IMR-90 (cell line): Measurements from ENCODE around the gene HADH. TPM values are rescaled to one million over a fixed set of nuclear protein-coding genes. Genes with fewer than 3 reads are reported as not detected.

ENCODE experiments used
- ATAC-seq: fragments of 200-7000 bp; cut with Tn5 transposase; 2 replicates; pipeline ENCODE4 v1.9.1; 2020; ENCODE audit warnings: low read depth, mild to moderate bottlenecking, moderate library complexity
- BruUV-seq: library from RNA; stranded (reverse); fragments of 400-500 nt; replicated peaks from 2 replicates; lab custom pipeline; 2021; lab: Mats Ljungman, UMichigan
- CTCF ChIA-PET: fragments of 300-600 bp; formaldehyde crosslinking; extraction: SDS; loops from one replicate; lab custom pipeline; 2021; ENCODE audit warnings: antibody characterized with exemption; lab: Yijun Ruan, JAX
- POLR2A ChIA-PET: fragments of 300-600 bp; sonication (Branson Sonifier 250); formaldehyde crosslinking; loops from one replicate; lab custom pipeline; 2022; ENCODE audit warnings: antibody characterized with exemption; ENCODE audit not compliant: unreplicated experiment; lab: Charles Lee
- DNase-seq: peaks from one replicate; pipeline ENCODE4 v3.0.0; 2013
- H2AFZ ChIP-seq: replicated peaks from 2 replicates; pipeline ENCODE3; 2013; ENCODE audit warnings: low read length, mild to moderate bottlenecking; ENCODE audit not compliant: poor library complexity
- H2AK5ac ChIP-seq: 2 replicates; pipeline ENCODE4 v1.6.1; 2013; ENCODE audit warnings: low read depth, low read length, inconsistent platforms
- H2AK9ac ChIP-seq: replicated peaks from 2 replicates; pipeline ENCODE3; 2013; ENCODE audit warnings: mild to moderate bottlenecking, low read depth, low read length, moderate library complexity; ENCODE audit not compliant: poor library complexity
- H2BK120ac ChIP-seq: 2 replicates; pipeline ENCODE4 v1.6.1; 2013; ENCODE audit warnings: low read depth, low read length, inconsistent platforms
- H2BK15ac ChIP-seq: 3 replicates; pipeline ENCODE4 v1.6.1; 2013; ENCODE audit warnings: low read depth, low read length, inconsistent platforms
- H2BK20ac ChIP-seq: 2 replicates; pipeline ENCODE4 v1.6.1; 2013; ENCODE audit warnings: low read depth, mild to moderate bottlenecking, inconsistent platforms, low read length, moderate library complexity
- H2BK5ac ChIP-seq: 2 replicates; pipeline ENCODE4 v1.6.1; 2013; ENCODE audit warnings: mild to moderate bottlenecking, low read depth, low read length, inconsistent platforms; ENCODE audit not compliant: poor library complexity, severe bottlenecking
- H3K14ac ChIP-seq: replicated peaks from 2 replicates; pipeline ENCODE4 v1.6.1; 2013; ENCODE audit warnings: low read depth, low read length, inconsistent platforms
- H3K18ac ChIP-seq: 2 replicates; pipeline ENCODE4 v1.6.1; 2013; ENCODE audit warnings: low read depth, low read length, control low read depth
- H3K23ac ChIP-seq: 2 replicates; pipeline ENCODE4 v1.6.1; 2013; ENCODE audit warnings: low read depth, low read length, inconsistent platforms
- H3K27ac ChIP-seq: 2 replicates; pipeline ENCODE4 v1.5.1; 2013; ENCODE audit warnings: mild to moderate bottlenecking, control low read depth, low read length; ENCODE audit not compliant: insufficient read depth
- H3K27me3 ChIP-seq: 2 replicates; pipeline ENCODE4 v1.6.1; 2013; ENCODE audit warnings: low read length; ENCODE audit not compliant: control insufficient read depth, insufficient read depth
- H3K36me3 ChIP-seq: 2 replicates; pipeline ENCODE4 v1.6.1; 2013; ENCODE audit warnings: low read length, mixed read lengths; ENCODE audit not compliant: control insufficient read depth, insufficient read depth
- H3K4ac ChIP-seq: 2 replicates; pipeline ENCODE4 v1.6.1; 2013; ENCODE audit warnings: low read depth, low read length, inconsistent platforms
- H3K4me1 ChIP-seq: 2 replicates; pipeline ENCODE4 v1.6.1; 2013; ENCODE audit warnings: low read length, mixed read lengths; ENCODE audit not compliant: control insufficient read depth, insufficient read depth
- H3K4me2 ChIP-seq: 2 replicates; pipeline ENCODE4 v1.6.1; 2013; ENCODE audit warnings: low read depth, mild to moderate bottlenecking, control low read depth, low read length, moderate library complexity
- H3K4me3 ChIP-seq: 2 replicates; pipeline ENCODE4 v1.5.1; 2013; ENCODE audit warnings: low read depth, mild to moderate bottlenecking, control low read depth, low read length, moderate library complexity; ENCODE audit not compliant: insufficient read depth
- H3K56ac ChIP-seq: 2 replicates; pipeline ENCODE4 v1.6.1; 2013; ENCODE audit warnings: low read length, inconsistent platforms; ENCODE audit not compliant: insufficient read depth; ENCODE audit errors: extremely low read depth
- H3K79me1 ChIP-seq, 2 experiments: 2 replicates each; pipeline ENCODE4 v1.6.1; 2013; ENCODE audit warnings: low read length in 2 of 2, inconsistent platforms in 1 of 2, low read depth in 1 of 2
- H3K9ac ChIP-seq: 2 replicates; pipeline ENCODE4 v1.6.1; 2013; ENCODE audit warnings: low read depth, low read length, control low read depth
- H3K9me1 ChIP-seq: 2 replicates; pipeline ENCODE4 v1.6.1; 2013; ENCODE audit warnings: low read length, inconsistent platforms; ENCODE audit not compliant: insufficient read depth
- H3K9me3 ChIP-seq: 2 replicates; pipeline ENCODE4 v1.6.1; 2013; ENCODE audit warnings: low read length; ENCODE audit not compliant: control insufficient read depth, insufficient read depth
- H4K20me1 ChIP-seq: 2 replicates; pipeline ENCODE4 v1.6.1; 2013; ENCODE audit warnings: low read length, inconsistent platforms; ENCODE audit not compliant: insufficient read depth
- H4K5ac ChIP-seq: 2 replicates; pipeline ENCODE4 v1.6.1; 2013; ENCODE audit warnings: mild to moderate bottlenecking, low read depth, low read length, control low read depth
- H4K8ac ChIP-seq, 2 experiments: 2 replicates each; pipeline ENCODE4 v1.6.1; 2013; ENCODE audit warnings: low read depth in 2 of 2, low read length in 2 of 2, control low read depth in 1 of 2, inconsistent platforms in 1 of 2
- H4K91ac ChIP-seq: 2 replicates; pipeline ENCODE4 v1.6.1; 2013; ENCODE audit warnings: low read depth, low read length, inconsistent platforms; ENCODE audit not compliant: insufficient read depth
- FOS ChIP-seq: fragments of 150-350 bp; IDR thresholded peaks from 2 replicates; pipeline ENCODE4 v1.6.1; 2016; ENCODE audit warnings: low read depth, low read length
- dilution Hi-C: fragments of 300-500 bp; cut with HindIII; formaldehyde crosslinking; loops from one replicate; pipeline ENCODE4 v1.14.3; 2018; ENCODE audit warnings: low sequenced_read_pairs; ENCODE audit not compliant: unreplicated experiment
- in situ Hi-C: fragments of 300-500 bp; cut with MboI; formaldehyde crosslinking; loops from 3 replicates; pipeline ENCODE4 v1.14.3; 2019; ENCODE audit warnings: low sequenced_read_pairs, inconsistent platforms, mixed read lengths
- intact Hi-C: fragments of 100-400 bp; cut with micrococcal nuclease; formaldehyde crosslinking; loops from 2 replicates; pipeline ENCODE4 v1.10.0; 2022
- polyA plus RNA-seq, 3 experiments: library from polyadenylated mRNA; depleted of rRNA; stranded (reverse); fragments of >200 nt; gene quantifications; 2 replicates each; pipeline ENCODE4 v1.2.3, GENCODE V29; 2012; ENCODE audit warnings: low replicate concordance in 1 of 3
- total RNA-seq: library from RNA; depleted of rRNA; stranded (reverse); fragments of >200 nt; gene quantifications from 2 replicates; pipeline ENCODE4 v1.2.3, GENCODE V29; 2012

The HADH gene
- total and polyA plus RNA-seq, 2 of the 4 experiments (the other 2 are of a cell fraction) = 6.8 to 22.6 TPM

GRCh38 chr4:108013327-108013726 is 23.6 kb downstream of the HADH start:
- no peak overlapping the region for H3K56ac ChIP-seq
- ATAC-seq = no peak
- no peak overlapping the region for H4K8ac ChIP-seq
- H2BK20ac ChIP-seq = no peak overlapping the region
- ChIA-PET CTCF (no interaction called here), POLR2A (no interaction called here)
- no peaks in the 10 kb centered on the region for H3K79me1 ChIP-seq
- intact Hi-C loops = no loop called here
- H3K27ac ChIP-seq = no peak overlapping the region
- peaks cover 4% of the 10 kb centered on the region for H3K9me1 ChIP-seq
- no peak overlapping the region for H3K23ac ChIP-seq
- H2AK5ac ChIP-seq = no peak overlapping the region
- no peak overlapping the region for H4K91ac ChIP-seq
- H3K4me1 ChIP-seq = peaks cover 6% of the 10 kb centered on the region; the same call in 1 of the 2 replicates
- dilution Hi-C loops = no loop called here
- BruUV-seq = no TSS peak
- H3K9me3 ChIP-seq = no peaks in the 10 kb centered on the region
- no peak overlapping the region for H2BK5ac ChIP-seq
- no peak overlapping the region for H2AK9ac ChIP-seq
- DNase-seq = no peak
- no peak overlapping the region for H3K9ac ChIP-seq
- H3K14ac ChIP-seq = no peak overlapping the region
- no peak overlapping the region for H3K4me2 ChIP-seq
- no peak overlapping the region for H2AFZ ChIP-seq
- no peak overlapping the region for H2BK120ac ChIP-seq
- H3K27me3 ChIP-seq = no peaks in the 10 kb centered on the region
- H3K4ac ChIP-seq = no peak overlapping the region
- H3K36me3 ChIP-seq = 0 out of 2 replicates have a peak, but pooled peaks cover 3% of the 10 kb centered on the region
- no peak overlapping the region for H2BK15ac ChIP-seq
- no peak overlapping the region for H3K4me3 ChIP-seq
- no peaks in the 10 kb centered on the region for H4K20me1 ChIP-seq
- in situ Hi-C loops = no loop called here
- no peak overlapping the region for H4K5ac ChIP-seq
- no peak for TF ChIP-seq FOS
- no peak overlapping the region for H3K18ac ChIP-seq
